ENCODE data around the gene ZNF789. TPM values are rescaled to one million over a fixed set of nuclear protein-coding genes. Genes with fewer than 3 reads are reported as not detected.

The ZNF789 gene
- total RNA-seq, 2 experiments from 2014 or later: 32.2 to 59.6 TPM

GRCh38 chr7:99498546-99498944, 25.9 kb downstream of the ZNF789 start:
- CTCF ChIA-PET (ENCODE audit: unreplicated experiment): no interaction called here
- H3K27ac ChIP-seq (ENCODE audit: low read depth, low read length, poor library complexity, severe bottlenecking): no peak overlapping the region
- POLR2A ChIA-PET: interaction anchor here (1.2 kb wide), 1 partner anchor 24 kb away, joined by 4 read pairs; no protein-coding TSS in a partner anchor
- no peak for DNase-seq (ENCODE audit: low spot score)
- intact Hi-C loops (cut with micrococcal nuclease; ENCODE audit: unreplicated experiment): loop anchor here (5.0 kb wide), 1 partner anchor 121 kb away; no protein-coding TSS in a partner anchor
- no peaks in the 10 kb centered on the region for H3K9me2 ChIP-seq (ENCODE audit: insufficient read depth, low read length)
- peak overlapping the region; percentile 100 for H3K4me2 ChIP-seq (ENCODE audit: low read length)
- H4K20me1 ChIP-seq (ENCODE audit: insufficient read depth, low read length): peaks cover 15% of the 10 kb centered on the region
- no TSS peak for BruUV-seq (replicated peaks)
- peaks cover 52% of the 10 kb centered on the region for H3K79me2 ChIP-seq (ENCODE audit: insufficient read depth, low read depth, low read length)
- peaks cover 14% of the 10 kb centered on the region for H3K4me1 ChIP-seq (ENCODE audit: insufficient read depth, low read length, poor library complexity, severe bottlenecking)
- H3K36me3 ChIP-seq (ENCODE audit: insufficient read depth, low read length): peaks cover 54% of the 10 kb centered on the region
- H3K9me3 ChIP-seq (ENCODE audit: low read length): peaks cover 6% of the 10 kb centered on the region; the same call in 1 of the 2 replicates
- no peak for TF ChIP-seq CTCF (conservative IDR thresholded peaks at IDR 0.05; ENCODE audit: low read length)
- no peak for TF ChIP-seq EZH2phosphoT487 (IDR thresholded peaks at IDR 0.05; ENCODE audit: borderline replicate concordance, low read depth, low read length)
- no peak overlapping the region for H2AFZ ChIP-seq (ENCODE audit: low read length)
- peak overlapping the region; percentile 90 for H3K4me3 ChIP-seq (ENCODE audit: low read depth, low read length, poor library complexity, severe bottlenecking)

- Histone ChIP-seq H3K9me2 (ENCODE audit: insufficient read depth, low read length) (no peaks in the 10 kb centered on the region), H3K36me3 (ENCODE audit: insufficient read depth, low read length) (peaks cover 46% of the 10 kb centered on the region), H3K9me3 (ENCODE audit: low read length) (peaks cover 6% of the 10 kb centered on the region; the same call in 1 of the 2 replicates), H3K4me1 (ENCODE audit: insufficient read depth, low read length, poor library complexity, severe bottlenecking) (peaks cover 14% of the 10 kb centered on the region), H4K20me1 (ENCODE audit: insufficient read depth, low read length) (peaks cover 15% of the 10 kb centered on the region), H2AFZ (ENCODE audit: low read length) (peak overlapping the region; percentile 90; the same call in 1 of the 2 replicates), H3K4me3 (ENCODE audit: low read depth, low read length, poor library complexity, severe bottlenecking) (peak overlapping the region; percentile 90), H3K4me2 (ENCODE audit: low read length) (peak overlapping the region; percentile 100), H3K79me2 (ENCODE audit: insufficient read depth, low read depth, low read length) (peaks cover 52% of the 10 kb centered on the region), H3K27ac (ENCODE audit: low read depth, low read length, poor library complexity, severe bottlenecking) (peak overlapping the region; percentile 79)
- POLR2A ChIA-PET: interaction anchor here (0.9 to 1.6 kb wide), 2 partner anchors 8 to 26 kb away, joined by 3 read pairs; no protein-coding TSS in a partner anchor
- BruUV-seq (replicated peaks): no TSS peak
- peak; percentile 24 for DNase-seq (ENCODE audit: low spot score)
- CTCF ChIA-PET (ENCODE audit: unreplicated experiment): no interaction called here
- intact Hi-C loops (cut with micrococcal nuclease; ENCODE audit: unreplicated experiment): loop anchor here (5.0 kb wide), 1 partner anchor 122 kb away; no protein-coding TSS in a partner anchor
- TF ChIP-seq EZH2phosphoT487 (IDR thresholded peaks at IDR 0.05; ENCODE audit: borderline replicate concordance, low read depth, low read length): no peak
- no peak for TF ChIP-seq CTCF (conservative IDR thresholded peaks at IDR 0.05; ENCODE audit: low read length)
Observed at GRCh38 chr7:99499371-99499720, 26.7 kb downstream of the ZNF789 start.

Measured in OCI-LY7 (cell line).